GM18498 (cell line): ENCODE results near the gene IL37.

ENCODE experiments used
- ATAC-seq: cut with Tn5 transposase; IDR thresholded peaks from one replicate; pipeline ENCODE4 v1.9.1; 2021; ENCODE audit warnings: mild to moderate bottlenecking, moderate library complexity; ENCODE audit not compliant: unreplicated experiment

Gene IL37

DNA sequence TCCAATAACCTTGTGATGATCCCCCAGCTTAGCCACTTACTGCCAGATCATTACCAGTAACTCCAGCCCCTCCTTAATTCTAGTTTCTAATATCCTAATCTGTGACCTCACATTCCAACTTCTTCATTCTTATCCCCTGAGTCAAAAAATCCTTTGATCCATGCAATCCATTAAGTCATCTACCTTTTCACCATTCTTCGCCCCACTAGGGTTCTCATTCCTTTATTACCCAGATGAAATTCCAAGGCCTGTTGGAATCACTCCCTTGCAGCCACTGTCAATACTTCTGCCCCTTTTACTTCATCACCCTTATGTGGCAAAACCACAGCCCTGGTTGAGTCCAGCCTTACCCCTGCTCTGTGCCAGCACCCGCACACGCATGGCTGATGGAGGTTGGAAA lies 46.5 kb downstream of the IL37 start:
- ATAC-seq = no peak

DNA sequence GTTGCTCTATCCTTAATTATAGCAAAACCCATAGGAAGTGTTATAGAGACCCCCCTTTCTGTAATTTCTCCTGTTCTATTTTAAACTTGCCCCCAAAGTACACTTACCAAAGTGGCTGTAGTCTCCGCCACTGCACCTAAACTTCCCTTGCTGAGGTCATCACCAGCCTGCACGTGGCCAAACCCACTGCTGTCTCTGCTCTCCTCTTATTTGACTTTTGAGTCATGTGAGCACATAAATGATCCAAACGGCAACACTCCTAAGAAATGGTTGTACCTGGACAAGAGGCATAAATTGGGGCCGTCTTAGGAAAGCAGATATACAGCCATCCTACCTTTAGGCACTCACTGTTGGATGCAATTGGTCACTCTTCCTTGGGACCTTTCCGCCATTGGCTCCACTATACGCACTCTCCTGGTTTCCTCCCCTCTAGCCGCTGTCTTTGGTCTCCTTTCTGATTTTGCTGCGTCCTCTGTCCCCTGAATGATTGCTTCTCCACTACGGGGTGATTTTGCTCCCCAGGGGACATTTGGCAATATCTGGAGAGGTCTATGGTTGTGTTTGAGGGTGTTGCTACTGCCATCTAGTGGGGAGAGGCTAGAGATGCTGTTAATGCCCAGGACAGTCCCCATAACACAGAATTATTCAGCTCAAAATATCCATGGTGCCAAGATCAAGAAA lies 47.6 kb downstream of the IL37 start:
- ATAC-seq = no peak

DNA sequence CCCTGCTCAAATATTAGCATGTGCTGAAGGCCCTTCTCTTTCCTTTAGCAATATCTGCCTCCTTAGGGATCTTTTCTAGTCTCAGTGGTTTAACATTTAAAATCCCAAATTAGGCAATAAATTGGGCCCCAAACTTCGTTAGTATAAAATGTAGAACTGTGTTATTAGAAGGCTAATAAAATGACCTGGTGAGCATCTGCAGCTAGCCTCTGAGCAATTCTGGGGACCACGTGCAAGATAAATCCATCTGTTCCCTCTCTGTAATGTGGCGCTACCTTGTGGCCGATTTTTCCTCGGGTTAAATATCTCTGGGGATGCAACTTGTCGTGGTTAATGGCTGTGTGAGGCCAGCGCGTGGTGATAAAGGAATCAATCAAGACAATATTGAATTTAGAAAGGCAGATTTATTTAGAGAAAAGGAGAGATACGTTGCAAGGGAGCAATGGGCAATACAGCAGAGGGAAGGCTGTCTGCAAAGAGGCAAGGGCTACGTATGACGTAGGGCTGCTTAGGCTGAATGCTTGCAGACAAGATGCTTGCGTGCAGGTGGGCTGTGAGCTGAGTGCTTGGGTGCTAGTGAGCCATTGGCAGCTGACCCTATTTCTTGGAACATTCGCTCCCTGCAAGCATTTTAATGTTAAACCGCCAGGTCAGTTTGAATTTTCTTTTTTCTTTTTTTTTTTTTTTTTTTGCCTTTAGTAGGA lies 48.3 kb downstream of the IL37 start:
- ATAC-seq = no peak

DNA sequence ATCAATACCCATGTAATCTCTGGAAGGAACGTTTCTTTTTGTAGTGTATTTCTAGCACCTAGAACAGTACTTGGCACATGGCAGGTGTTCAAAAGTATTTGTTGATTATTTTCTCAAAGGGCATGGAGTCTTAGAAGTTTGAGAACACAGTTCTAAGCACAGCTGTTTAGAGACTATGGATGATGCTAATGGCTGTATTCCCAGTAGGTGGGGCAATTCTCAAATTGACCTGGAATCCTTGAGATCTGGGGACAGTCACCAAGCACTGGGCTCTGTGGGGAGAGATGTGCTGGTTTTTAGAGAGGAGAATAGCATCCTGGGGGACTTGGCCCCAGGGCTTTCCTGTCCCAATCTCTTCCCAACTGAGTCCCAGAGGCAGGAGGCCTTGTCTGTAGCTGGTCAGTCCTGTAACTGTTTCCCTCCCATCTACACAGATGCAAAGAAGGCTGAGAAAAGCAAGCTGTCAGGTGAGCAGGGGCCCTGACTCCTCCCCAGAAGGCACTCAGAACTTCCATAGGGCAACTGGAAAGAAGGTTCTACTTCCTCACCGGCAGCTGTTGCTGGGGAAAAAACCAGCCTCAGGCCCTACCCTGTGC lies 49.4 kb downstream of the IL37 start:
- no peak for ATAC-seq

DNA sequence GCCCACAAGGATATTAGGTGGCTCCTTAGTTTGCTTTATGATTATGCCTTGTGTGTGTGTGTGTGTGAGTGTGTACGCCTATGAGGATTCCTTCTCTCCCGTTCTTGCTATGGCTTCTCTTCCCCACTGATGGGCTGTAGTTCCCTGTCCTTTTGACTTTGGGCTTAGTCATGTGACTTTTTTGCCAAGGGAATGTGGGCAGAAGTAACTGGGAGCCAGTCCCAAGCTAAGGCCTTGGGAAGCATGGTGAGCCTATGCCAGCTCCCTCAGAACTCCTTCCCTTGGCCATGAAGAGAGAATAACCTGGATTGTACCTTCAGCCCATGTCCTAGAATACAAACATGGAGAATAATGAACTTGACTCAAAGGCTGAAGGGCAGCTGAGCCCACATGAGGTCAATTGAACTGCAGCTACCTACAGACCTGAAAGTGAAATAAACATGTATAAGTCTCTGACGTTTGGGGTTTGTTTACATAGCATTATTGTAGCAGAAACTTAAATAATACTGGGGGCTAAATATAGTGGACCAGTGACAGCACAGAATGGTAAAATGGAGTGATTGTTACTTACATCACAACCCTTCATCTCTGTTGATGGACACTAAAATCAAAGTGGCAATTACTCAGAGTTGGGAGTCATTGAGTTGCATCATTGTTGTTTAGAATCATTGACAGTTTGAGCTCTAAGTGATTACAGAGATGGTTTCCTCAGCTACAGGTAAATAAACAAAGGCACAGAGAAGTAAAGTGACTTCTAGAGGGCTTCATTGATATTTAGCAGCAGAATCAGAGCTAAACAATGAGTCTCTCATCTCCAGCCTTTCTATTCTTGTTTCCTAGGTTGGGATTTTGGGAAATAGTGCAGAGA lies 51.6 kb downstream of the IL37 start:
- ATAC-seq = no peak

DNA sequence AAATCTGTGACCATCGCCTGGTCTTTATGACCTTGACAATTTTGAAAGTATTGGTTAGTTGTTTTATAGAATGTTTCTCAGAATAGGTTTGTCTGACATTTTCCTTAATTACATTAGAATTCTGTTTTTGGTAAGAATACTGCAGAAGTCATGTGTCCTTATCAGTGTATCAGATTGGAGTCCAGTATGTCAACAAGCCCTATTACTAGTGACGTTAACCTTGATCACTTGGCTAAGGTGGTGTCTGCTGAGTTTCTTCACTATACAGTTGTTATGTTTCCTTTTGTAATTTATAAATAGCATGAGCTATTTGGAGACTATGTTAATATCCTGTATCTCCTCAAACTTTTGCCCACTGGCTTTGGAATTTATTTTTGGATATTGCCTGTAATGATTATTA lies 56.1 kb downstream of the IL37 start:
- no peak for ATAC-seq
